HG02588 (cell line): ENCODE measurements around the gene RAD51B.

Source experiments
- ATAC-seq: cut with Tn5 transposase; IDR thresholded peaks from one replicate; pipeline ENCODE4 v1.9.1; 2021; ENCODE audit warnings: mild to moderate bottlenecking, moderate library complexity; ENCODE audit not compliant: unreplicated experiment

The RAD51B gene

DNA sequence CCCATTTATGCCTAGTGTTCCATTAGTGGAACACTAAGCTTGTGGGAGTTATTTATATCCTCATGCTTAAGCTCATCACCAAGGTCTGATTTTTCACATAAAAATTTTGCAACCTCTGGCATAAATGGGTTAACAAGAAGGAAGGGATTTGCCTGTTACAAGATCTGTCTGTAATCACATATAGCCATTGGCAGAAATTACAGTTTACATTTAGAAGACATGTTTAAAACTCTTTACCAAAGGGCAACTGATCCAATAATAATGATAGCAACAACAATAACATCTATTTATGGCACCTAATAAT is 550.4 kb downstream of the RAD51B start:
- no peak for ATAC-seq

DNA sequence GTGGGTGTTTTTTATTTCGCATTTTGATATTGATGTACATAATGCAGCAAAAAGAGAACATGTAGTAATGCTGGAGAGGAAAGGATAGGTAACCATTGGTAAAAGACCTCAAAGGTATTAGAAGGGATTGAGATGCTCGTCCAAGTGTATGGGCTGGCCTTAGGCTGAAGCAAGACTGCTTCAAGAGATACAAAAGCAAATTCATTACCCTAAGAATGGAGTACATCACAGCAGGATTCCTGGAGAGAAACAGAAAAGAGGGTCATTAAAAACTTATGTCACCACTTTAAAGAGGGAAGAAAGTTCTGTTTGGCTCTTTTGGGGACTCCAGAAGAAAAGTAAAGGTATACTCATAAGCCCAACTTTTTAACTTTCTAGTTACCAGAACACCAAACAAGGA is 552.8 kb downstream of the RAD51B start:
- no peak for ATAC-seq

DNA sequence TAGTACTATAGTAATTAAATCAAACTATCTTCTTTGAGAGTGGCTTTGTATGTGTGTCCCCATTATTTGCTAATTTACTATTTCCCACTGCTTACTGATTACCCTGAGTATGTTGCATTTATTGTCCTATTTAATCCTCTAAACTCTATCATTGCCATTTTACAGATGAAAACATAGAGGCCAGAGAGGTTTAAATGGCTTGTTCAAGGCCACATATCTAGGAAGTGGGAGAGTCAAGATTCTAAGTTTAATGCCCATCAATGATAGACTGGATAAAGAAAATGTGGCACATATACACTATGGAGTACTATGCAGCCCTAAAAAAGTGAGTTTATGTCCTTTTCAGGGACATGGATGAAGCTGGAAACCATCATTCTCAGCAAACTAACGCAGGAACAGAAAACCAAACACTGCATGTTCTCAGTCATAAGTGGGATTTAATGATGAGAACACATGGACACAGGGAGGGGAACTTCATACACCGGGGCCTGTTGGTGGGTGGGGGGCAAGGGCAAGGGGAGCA is 553.6 kb downstream of the RAD51B start:
- ATAC-seq = no peak

DNA sequence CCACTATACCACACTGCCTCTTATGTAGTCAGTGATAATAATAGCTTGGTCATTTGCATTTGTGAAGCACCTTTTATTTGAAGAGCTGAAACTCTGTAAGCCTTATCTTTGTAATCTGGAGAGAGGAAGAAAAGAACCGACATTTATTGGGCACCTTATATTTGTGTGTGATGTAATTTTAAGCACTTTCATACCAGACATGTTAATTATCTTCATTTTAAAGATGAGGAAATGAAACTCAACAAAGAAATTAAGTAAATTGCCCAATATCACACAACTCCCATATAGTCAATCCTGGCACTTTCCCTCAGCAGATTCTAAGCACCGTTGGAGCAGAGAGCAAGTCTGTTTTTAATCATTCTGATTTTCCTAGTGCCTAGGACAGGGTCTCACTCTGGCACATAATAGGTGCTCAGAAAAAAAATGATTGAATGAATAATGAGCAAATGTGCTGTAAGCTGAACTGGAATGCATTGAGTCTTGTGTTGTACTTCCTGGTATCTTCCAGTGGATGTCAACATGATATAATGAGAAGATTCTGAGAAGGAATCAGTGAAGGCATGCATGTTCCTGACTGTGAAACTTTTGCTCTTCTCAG is 554.4 kb downstream of the RAD51B start:
- ATAC-seq = no peak

DNA sequence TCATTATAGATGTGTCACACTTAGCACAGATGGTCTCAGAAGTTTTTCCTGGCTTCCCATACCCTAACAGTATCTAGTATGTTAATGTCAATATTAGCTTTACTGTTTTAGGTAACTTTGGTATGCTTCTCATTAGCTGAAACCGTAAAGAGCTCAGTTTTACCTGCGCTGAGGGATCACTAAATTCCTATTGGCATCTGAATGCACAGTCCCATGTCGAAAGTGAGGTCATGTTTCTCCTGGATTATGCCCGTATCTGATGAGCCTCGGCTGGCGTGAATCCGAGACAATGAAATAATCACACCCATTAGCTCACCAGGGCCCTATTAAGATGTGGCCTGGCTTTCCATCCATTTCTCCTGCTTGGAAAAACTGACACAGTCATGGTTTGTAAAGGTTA is 555.1 kb downstream of the RAD51B start:
- no peak for ATAC-seq

DNA sequence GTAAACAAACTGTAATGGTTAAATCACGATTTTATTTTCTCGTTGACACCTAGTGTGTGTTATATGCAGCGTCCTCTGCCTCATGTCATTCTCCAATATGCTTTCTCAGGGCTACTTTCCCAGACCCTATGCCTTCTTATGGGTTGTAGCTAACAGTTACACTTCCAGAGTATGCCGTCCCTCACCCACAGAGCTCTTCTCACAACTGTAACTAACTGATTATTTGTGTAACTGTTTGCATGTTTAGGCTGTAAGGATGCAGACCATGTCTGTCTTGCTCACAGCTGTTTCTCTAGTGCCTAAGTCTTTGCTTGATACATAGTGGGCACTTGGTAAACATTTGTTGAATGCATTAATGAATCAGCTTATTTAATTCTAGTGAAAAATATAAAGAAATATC is 555.8 kb downstream of the RAD51B start:
- ATAC-seq = no peak

DNA sequence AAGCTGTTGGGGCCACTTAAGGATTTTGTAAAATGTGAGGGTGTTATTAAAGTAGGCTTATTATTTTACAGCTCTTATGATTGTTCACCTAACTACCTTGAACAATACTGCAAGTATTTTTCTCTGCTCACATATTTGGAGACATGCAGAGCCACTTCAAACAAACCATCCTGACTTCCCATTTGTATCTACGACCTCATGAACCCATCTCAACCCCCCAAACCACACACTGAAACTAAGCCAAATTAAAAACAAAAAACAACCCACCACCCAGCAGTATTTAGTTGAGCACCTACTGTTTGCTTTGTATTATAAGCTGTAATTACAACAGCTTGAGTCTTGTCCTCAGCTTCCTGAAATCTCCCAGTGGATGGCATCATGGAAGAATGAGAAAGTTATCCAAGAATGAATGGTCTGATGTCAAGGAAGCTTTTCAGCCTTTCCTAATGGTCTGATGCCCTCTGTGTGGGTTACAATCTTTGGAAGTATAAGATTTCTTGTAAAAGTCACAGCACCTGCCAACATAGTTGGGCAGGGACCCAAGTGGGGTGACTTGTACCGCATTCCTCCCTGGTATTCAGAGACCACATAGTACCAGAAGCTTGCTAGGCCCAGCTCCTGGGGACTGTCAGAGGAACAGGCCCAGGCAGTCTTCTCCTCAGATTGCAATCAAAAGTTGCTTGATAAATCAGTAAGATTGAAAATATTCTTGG is 556.6 kb downstream of the RAD51B start:
- no peak for ATAC-seq

DNA sequence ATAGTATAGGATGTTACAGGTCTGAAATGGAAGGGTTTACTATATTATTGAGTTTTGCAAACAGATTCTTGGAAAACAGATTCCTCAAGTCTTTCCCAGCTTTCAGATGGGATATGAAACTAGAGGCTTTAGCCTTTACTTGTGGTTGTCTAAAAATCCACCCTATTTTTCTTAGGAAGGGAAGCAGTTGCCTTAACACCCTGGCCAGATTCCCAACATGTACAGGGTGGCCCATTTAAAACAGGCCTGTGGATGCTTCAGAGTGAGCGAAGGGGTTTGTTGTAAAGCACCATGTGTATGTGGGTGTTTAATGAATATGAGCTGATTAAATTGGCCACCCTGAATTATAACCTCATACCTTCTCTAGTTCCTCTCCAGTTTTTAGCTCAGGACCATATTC is 557.4 kb downstream of the RAD51B start:
- ATAC-seq = no peak

DNA sequence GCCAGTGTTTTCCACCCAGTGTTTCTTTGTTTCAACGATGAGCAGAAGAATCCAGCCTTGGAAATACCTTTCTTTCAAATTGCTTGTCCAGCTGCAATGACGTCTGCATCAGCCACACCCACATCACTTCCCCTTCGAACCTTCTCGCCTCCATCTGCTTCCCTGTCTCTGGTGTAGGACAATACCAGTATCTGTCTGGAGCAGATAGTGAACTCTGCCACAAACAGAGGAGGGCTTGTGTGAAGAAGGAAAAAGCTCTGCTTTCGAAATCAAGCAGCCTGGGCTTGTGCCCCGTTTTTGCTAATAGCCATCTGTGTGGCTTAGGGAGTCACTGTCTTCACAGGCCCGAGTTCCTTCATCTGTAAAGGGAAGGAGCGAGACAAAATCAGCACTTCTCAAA is 557.9 kb downstream of the RAD51B start:
- no peak for ATAC-seq

DNA sequence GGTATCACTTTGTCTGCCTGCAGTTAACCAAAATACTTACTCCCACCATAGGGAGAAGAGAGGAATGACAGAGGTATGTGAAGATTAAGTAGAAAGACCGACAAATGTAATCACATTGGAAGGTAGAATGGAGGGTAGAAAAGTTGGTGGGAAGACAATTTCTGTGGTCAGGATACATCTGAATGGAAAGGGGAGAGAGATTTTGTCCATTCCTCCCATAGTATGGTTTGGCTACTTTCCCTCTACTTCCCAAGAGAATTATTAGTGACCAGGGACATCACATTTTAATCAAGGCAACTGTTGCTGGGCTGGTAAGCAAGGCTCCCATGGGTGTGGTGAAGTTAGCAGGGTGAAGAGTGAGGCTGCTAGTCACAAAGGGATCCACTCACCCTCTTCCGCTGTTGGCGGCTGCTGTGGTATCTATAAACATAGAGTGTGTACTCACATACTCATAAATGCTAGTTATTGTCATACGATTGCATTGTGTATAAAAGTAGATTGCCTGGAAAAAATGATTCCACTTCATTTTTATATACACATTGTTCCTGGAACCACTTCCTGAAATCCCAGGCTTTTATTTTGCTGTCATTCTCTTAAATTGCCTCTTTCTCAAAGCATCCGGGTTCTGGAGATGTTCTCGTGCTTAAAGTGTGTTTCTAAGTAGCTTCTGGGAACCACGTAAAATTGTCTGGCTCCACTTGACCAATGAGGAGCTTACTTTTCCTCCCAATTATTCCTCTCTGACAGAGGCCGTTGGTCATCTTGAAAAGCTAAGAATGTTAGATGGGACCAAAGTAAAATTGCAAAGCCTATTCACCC is 560.1 kb downstream of the RAD51B start:
- no peak for ATAC-seq

DNA sequence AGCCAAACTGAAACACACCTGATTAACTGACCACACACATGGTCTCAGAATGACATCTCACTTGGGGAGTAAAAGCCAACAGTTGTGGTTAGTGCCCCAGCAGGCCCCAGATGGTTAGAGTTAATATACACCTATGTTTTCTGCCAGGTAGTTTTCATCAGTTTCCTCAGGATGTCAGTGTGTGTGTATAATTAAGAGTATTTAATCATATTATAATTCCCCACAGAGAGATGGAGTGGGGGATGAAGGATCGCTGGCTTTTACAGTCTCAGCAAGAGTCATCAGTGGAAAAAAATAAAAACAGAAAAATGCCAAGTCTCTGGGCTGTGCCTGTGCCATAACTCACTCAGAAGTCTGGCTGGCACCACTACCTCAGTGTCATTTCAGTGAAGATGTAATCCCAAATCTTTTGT is 560.8 kb downstream of the RAD51B start:
- ATAC-seq = peak; percentile 60

DNA sequence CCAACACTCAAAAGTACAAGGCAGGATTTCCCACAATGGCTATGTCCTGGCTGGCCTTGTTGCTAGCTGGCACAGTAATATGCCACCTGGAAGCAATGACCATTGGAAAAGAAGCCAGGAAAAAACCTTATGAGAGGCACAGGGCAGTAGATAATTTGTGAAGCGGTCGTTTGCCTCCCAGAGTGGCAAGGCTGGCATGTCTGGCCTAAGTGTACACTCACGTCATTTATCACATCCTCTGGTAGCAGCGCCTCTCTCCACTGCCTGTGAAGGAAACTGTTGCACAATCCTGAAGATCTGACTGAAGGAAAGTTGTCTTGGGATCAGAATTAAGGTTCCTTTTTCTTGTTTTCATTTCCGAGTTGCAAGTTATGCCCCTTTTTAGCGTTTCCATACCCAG is 564.8 kb downstream of the RAD51B start:
- no peak for ATAC-seq

DNA sequence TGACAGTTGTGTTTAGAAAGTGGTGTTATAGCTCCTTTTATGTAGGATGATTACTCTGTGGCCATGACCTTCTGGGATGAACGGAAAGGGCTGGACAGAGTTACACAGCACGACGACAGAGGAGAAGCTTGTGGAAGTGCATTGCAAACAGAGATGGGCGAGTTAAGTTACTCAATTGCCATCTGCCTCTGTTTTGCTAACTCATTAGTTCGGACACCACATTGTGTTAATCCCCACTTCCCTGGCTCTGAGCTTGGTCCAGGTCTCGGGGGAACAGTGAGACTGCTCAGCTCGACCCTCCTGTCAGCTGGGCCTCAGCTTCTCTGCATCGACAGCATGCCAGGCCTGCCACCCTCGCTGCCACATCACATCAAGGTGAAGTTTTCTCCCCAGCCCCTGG is 565.3 kb downstream of the RAD51B start:
- no peak for ATAC-seq

DNA sequence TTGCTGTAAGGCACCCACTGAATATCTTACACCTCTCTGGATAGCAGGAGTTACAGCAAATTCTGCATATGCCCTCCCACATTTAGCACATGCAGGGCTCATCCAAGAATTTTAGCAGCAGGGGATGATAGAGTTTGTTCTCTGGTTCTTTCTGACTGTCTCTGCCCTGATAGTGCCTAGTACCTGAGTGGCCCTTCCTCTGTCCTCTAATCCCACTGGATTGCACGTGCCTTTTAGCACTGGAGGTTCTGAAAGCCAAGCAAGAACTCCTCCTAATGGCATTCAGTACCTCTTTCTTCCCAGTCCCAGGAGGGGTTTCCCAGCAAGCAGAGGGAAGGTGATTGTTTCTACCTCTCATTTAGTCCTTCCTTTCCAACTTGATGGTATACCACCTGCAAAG is 566.9 kb downstream of the RAD51B start:
- no peak for ATAC-seq

DNA sequence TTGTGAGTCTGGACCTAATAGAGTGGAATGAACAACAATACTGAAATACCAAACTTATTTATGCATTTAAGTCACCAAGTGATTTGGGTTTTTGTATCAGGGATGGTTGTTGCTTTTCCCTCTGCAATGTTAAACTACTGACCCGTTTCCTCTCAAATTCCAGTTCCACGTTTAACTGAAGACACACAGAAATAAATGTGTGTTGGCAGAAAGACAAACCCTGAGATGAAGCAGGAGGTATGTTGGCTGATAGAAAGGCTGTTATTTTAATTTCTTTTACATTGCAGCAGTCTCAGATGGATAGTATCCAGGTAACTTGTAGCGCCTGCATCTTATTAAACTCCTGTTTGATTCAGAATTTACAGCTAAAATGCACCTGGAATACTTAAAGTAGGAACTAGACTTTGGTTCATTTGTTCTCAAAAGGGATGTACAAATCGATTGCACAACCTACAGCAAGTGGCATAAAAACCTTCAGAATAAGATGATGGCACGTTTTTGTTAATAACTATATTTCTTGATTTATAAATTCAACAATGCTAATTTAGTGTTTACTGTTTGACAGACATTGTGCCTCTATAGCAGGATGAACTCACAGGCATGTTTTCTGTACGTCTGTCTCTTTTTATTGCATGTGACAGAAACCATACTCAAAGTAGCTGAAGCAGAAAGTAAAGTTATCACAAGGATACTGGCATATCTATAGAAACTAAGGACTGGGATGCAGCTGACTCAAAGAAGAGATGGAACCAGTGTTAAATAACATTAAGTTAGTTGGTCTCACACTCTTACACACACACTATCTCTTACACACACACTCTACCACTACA is 567.6 kb downstream of the RAD51B start:
- ATAC-seq = no peak

DNA sequence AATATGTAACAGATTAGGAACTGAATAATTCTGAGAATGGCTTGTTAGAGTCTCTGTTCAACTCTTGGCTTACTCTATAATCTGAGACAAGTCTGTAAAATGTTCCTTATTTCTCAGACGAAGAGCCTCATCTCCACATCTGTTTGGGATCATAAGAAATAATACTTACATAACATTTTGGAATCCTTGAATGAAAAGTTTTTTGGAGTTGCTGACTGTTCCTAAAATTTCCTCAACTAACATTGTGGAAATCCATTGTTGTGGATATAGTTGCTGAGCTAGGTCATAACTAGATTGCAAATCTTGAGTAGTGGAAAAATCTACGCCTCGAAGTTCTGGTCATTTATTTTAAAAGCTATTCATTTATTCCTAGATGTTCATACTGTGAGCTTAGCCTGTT is 570.4 kb downstream of the RAD51B start:
- no peak for ATAC-seq

DNA sequence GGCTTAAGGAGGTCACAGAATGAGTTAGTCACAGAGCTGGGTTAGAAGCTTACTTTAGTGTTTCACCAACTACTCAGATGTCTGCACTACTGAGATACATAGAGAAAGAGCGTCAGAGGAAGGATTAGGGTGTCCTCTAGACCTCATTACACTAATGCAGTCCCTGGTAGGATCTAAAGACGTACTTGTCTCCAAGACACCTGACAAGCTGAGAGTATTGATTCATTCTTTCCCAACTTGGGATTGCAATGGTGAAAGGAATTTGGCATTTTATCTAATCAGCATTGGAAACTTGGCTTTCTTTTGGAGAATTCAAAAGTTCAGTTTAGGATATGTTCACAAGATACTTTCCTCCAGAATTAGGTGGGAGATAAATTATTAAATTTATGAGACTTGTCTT is 571.2 kb downstream of the RAD51B start:
- no peak for ATAC-seq

DNA sequence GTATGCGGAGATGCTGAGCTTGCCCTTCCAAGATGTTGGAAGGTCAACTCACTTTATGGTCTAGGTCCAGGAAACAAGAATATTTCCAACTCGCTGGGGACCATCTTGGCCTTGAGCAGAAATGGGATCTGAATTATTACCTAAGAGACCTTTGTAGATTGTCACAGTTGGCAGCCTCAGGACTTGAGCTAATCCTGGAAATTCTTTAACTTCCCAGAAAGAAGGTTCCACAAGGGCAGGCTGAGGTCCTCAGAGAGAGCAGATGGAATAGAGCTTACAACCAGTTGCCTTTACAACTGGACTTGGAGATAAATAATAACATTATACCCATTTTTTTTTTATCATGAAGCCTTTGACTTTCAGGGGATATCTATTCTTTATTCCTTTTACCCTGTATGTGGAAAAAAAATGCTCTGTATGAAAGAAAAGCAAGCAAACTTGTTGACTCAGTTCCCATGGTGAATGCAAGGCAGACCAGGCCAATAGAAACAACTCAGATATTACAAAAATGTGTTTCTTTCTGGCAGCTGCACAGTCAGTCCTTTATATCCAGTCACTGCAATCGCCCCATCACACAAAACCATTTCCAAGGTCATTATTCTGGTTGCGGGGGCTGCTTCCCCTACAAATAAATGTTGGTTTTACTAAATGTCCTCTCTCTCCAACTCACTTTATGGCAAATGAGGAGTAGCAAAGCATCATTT is 571.9 kb downstream of the RAD51B start:
- ATAC-seq = no peak

DNA sequence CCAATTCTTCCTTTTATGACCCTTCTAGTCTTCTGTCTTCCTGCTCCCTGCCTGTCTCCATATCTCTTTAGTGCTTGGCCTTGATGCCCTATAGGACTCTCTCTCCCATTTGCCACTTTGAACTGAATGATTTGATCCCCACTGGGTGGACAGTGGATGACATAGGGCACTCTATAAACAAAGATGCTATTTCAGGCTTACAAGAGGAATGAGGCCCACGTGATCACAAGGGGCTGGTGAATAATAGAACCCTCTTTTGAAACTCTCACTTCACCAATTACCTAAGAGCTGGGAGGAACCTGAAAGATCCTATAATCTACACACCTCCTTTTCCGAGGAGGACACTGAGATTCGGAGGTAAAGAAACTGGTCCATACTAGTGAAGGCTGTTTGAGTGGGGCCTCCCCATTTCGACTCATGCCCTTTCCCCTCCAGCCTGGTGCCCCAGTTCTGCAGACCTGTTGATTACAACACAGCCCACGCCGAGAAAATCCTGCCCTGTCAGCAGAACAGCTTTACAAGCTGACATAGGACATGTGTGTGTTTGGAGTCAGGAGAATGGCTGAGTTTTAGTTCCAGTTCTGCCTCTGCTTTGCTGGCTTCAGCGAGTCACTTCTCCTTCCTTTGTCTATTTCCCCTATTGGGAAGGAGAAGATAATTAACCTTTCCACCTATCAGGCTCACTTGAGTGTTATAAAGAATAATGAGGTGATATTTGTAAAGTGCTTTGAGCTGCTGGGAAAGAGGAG is 573.0 kb downstream of the RAD51B start:
- ATAC-seq = no peak

DNA sequence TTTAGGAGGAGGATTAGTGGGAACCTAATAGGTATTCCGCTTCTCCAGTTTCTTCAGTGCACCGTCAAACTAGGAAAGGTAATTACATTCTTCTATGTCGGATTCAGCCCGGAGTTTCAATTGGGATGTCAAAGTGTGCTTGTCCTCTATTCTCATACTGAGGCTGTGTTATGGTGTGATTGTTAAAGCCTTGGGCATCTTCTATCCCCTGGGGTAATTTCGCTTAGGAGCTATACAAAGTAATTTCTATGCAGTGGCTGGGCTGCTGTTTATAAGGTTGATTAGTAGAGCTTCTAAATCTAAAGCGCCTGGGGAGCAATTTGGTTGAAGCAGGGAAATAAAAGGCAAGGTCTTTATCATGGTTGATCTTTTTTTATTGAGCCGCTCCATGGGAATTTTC is 573.7 kb downstream of the RAD51B start:
- ATAC-seq = no peak
